Measurements from ENCODE around the gene CCDC28B. TPM values are rescaled to one million over a fixed set of nuclear protein-coding genes. Genes with fewer than 3 reads are reported as not detected.

The CCDC28B gene
- total RNA-seq, 4 donors from 2014 or later = 2.2 to 7.6 (median 5.2) TPM

- peak overlapping the region; percentile 57 to 89 (median 84) for H3K27ac ChIP-seq
- intact Hi-C loops (cut with DNase I) = loop anchor here (10.0 kb wide), 1 partner anchor 173 kb away; the partner anchor contains the start of gene BSDC1
- no peaks in the 10 kb centered on the region for H3K9me3 ChIP-seq
- H3K36me3 ChIP-seq = peaks cover 28 to 31% of the 10 kb centered on the region in 2 donors
- WGBS, 2 donors = 5 to 22% methylated on average over 5 to 13 of the region's 13 CpGs
- TF ChIP-seq POLR2A (IDR thresholded peaks at IDR 0.05) = no peak
- TF ChIP-seq CTCF (IDR thresholded peaks at IDR 0.05) = no peak
- peaks cover 27 to 36% of the 10 kb centered on the region in 2 donors for H3K4me1 ChIP-seq
- no peaks in the 10 kb centered on the region for H3K27me3 ChIP-seq
- DNase-seq = no peak
- H3K4me3 ChIP-seq (replicated peaks in 1 of 3) = peak overlapping the region; percentile 61 to 99 (median 90)
Observed at GRCh38 chr1:32221581-32221979, 21.2 kb downstream of the CCDC28B start.

- H3K4me3 ChIP-seq (replicated peaks in 1 of 3) = peak within 1 kb of the TSS; percentile 61 to 99 (median 90)
- H3K27ac ChIP-seq = peak within 1 kb of the TSS; percentile 77 to 89 (median 84)
- H3K27me3 ChIP-seq = no peaks in the 10 kb centered on the region
- peaks cover 25 to 26% of the 10 kb centered on the region in 2 donors for H3K36me3 ChIP-seq
- WGBS, 2 donors = 0 to 2% methylated on average over 33 to 42 of the region's 46 CpGs
- H3K4me1 ChIP-seq = peaks cover 27 to 36% of the 10 kb centered on the region in 2 donors
- intact Hi-C loops (cut with DNase I) = loop anchor here (10.0 kb wide), 1 partner anchor 173 kb away; the partner anchor contains the start of gene BSDC1
- peak; percentile 93 for DNase-seq
- TF ChIP-seq POLR2A (IDR thresholded peaks at IDR 0.05) (peak in 1 of 2 donors; percentile 75), CTCF (IDR thresholded peaks at IDR 0.05) (no peak)
- no peaks in the 10 kb centered on the region for H3K9me3 ChIP-seq
Observed at GRCh38 chr1:32221980-32222755, 21.8 kb downstream of the CCDC28B start, which contains the start of the genes EIF3I and TMEM234. Gene EIF3I (plus strand): TSS chr1:32222407. CDS start chr1:32222442, 35 bp downstream. Gene TMEM234 (minus strand): TSS chr1:32222353. CDS start chr1:32222322, 31 bp downstream.

GRCh38 chr1:32223683-32224082 is 23.3 kb downstream of the CCDC28B start:
- WGBS, 2 donors = 75 to 76% methylated on average over 3 of the region's 3 CpGs
- Histone ChIP-seq H3K36me3 (peaks cover 37 to 40% of the 10 kb centered on the region in 2 donors), H3K27me3 (no peaks in the 10 kb centered on the region), H3K4me1 (peaks cover 27 to 36% of the 10 kb centered on the region in 2 donors), H3K9me3 (no peaks in the 10 kb centered on the region), H3K27ac (peak overlapping the region in 2 of 3 donors; percentile 77 to 84), H3K4me3 (replicated peaks in 1 of 3) (peak overlapping the region in 1 of 3 donors; percentile 99)
- no peak for DNase-seq
- no peak for TF ChIP-seq CTCF (IDR thresholded peaks at IDR 0.05)
- TF ChIP-seq POLR2A (IDR thresholded peaks at IDR 0.05) = no peak
- intact Hi-C loops (cut with DNase I) = loop anchor here (10.0 kb wide), 1 partner anchor 171 kb away; the partner anchor contains the start of gene BSDC1

- TF ChIP-seq CTCF (IDR thresholded peaks at IDR 0.05) = no peak
- TF ChIP-seq POLR2A (IDR thresholded peaks at IDR 0.05) = no peak
- WGBS, 2 donors = 88 to 89% methylated on average over 4 of the region's 4 CpGs
Observed at GRCh38 chr1:32224285-32224684, 23.9 kb downstream of the CCDC28B start.

More at GRCh38 chr1:32224285-32224684, 23.9 kb downstream of the CCDC28B start:
- H3K4me3 ChIP-seq (replicated peaks in 1 of 3) = no peak overlapping the region
- DNase-seq = no peak
- intact Hi-C loops (cut with DNase I) = loop anchor here (10.0 kb wide), 1 partner anchor 171 kb away; the partner anchor contains the start of gene BSDC1
- H3K36me3 ChIP-seq = peaks cover 43 to 46% of the 10 kb centered on the region in 2 donors
- H3K4me1 ChIP-seq = peaks cover 27 to 36% of the 10 kb centered on the region in 2 donors
- H3K9me3 ChIP-seq = no peaks in the 10 kb centered on the region
- no peak overlapping the region for H3K27ac ChIP-seq
- no peaks in the 10 kb centered on the region for H3K27me3 ChIP-seq
